PC-3 (cell line): ENCODE results near the gene CCM2L.

Source experiments
- EZH2 ChIP-seq: fragments of 300-600 bp; sonication (generic); IDR thresholded peaks from one replicate; pipeline ENCODE4 v1.6.1; 2017; ENCODE audit warnings: antibody characterized with exemption, mild to moderate bottlenecking, low read length; ENCODE audit not compliant: unreplicated experiment
- TF ChIP-seq, protein P1 (sequence below): fragments of 300-600 bp; sonication (generic); conservative IDR thresholded peaks from 2 replicates; pipeline ENCODE4 v1.5.1; 2017; ENCODE audit warnings: antibody characterized with exemption, low read depth, mild to moderate bottlenecking, low read length

DNA sequence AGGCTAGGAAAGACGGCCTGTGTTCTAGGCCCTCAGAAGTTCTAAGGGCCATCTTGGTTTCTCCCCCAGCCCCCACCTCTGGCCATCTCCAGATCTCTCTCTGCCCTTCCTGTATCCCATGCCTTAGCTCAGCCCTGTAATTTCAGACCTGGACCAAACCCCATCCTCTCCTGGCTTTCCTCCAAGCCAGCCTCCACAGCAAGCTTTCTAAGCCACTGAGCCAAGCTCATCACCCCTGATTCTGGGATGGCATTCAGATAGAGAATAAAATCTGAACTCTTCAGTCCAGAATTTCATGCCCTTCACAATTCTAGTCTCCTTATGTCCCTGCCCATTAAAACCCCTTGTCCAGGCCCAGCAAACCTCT, 18.9 kb upstream of the CCM2L start:
- TF ChIP-seq, protein P1, sequence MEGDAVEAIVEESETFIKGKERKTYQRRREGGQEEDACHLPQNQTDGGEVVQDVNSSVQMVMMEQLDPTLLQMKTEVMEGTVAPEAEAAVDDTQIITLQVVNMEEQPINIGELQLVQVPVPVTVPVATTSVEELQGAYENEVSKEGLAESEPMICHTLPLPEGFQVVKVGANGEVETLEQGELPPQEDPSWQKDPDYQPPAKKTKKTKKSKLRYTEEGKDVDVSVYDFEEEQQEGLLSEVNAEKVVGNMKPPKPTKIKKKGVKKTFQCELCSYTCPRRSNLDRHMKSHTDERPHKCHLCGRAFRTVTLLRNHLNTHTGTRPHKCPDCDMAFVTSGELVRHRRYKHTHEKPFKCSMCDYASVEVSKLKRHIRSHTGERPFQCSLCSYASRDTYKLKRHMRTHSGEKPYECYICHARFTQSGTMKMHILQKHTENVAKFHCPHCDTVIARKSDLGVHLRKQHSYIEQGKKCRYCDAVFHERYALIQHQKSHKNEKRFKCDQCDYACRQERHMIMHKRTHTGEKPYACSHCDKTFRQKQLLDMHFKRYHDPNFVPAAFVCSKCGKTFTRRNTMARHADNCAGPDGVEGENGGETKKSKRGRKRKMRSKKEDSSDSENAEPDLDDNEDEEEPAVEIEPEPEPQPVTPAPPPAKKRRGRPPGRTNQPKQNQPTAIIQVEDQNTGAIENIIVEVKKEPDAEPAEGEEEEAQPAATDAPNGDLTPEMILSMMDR: no peak
- TF ChIP-seq EZH2: no peak
